Activated naive CD4-positive, alpha-beta T cell treated with anti-CD3 and anti-CD28 coated beads, Interleukin-2, amount 50 U/mL, for 24 hours (primary cell): ENCODE results near the gene ITGB4.

Source experiments
- H3K27ac Mint-ChIP-seq: one replicate; pipeline ENCODE4 v1.8.0; 2021; ENCODE audit warnings: mild to moderate bottlenecking, mixed read lengths
- H3K27me3 Mint-ChIP-seq: one replicate; pipeline ENCODE4 v1.8.0; 2021; ENCODE audit warnings: mixed read lengths
- H3K36me3 Mint-ChIP-seq: one replicate; pipeline ENCODE4 v1.8.0; 2021; ENCODE audit warnings: mixed read lengths
- H3K4me1 Mint-ChIP-seq: one replicate; pipeline ENCODE4 v1.8.0; 2021; ENCODE audit warnings: mixed read lengths
- H3K4me3 Mint-ChIP-seq: one replicate; pipeline ENCODE4 v1.8.0; 2021; ENCODE audit warnings: mild to moderate bottlenecking, mixed read lengths
- H3K9me3 Mint-ChIP-seq: one replicate; pipeline ENCODE4 v1.8.0; 2021; ENCODE audit warnings: mixed read lengths

ITGB4 gene

DNA sequence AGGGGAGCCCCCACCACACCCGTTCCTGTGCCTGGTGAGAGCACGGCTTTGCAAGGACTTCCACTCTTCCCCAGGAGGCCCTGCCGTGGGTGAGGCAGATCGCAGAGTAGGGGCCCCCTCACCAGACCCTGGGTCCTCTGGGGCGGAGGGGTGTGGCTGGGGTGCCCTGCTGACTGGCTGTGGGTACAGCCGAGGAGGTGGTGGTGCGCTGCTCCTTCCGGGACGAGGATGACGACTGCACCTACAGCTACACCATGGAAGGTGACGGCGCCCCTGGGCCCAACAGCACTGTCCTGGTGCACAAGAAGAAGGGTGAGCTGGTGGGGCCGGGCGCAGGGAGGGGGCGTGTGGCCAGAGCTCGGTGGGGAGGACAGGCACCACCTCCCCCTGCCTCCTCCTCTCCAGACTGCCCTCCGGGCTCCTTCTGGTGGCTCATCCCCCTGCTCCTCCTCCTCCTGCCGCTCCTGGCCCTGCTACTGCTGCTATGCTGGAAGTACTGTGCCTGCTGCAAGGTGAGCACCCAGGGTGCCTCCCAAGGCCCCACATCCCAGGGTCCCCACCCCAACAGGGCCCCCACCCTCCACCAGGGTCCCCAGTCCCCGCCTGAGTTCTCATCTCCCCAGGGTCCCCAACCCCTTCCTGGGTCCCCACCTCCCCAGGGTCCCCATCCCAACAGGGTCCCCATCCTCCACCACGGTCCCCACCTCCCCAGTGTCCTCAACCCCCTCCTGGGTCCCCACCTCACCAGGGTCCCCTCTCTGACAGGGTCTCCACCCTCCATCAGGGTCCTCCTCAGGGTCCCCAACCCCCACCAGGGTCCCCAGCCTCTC is 16.1 kb downstream of the ITGB4 start:
- Mint-ChIP-seq H3K36me3 (no peaks in the 10 kb centered on the region), H3K4me3 (no peak overlapping the region), H3K9me3 (no peaks in the 10 kb centered on the region), H3K27ac (no peak overlapping the region), H3K27me3 (no peaks in the 10 kb centered on the region), H3K4me1 (peaks cover 4% of the 10 kb centered on the region)

- no peaks in the 10 kb centered on the region for H3K9me3 Mint-ChIP-seq
- no peaks in the 10 kb centered on the region for H3K27me3 Mint-ChIP-seq
- H3K36me3 Mint-ChIP-seq = no peaks in the 10 kb centered on the region
- H3K4me1 Mint-ChIP-seq = peaks cover 4% of the 10 kb centered on the region
- no peak overlapping the region for H3K4me3 Mint-ChIP-seq
- H3K27ac Mint-ChIP-seq = no peak overlapping the region
Measured at GRCh38 chr17:75738218-75738802, 17.1 kb downstream of the ITGB4 start.

GRCh38 chr17:75739174-75739573 is 17.9 kb downstream of the ITGB4 start:
- Mint-ChIP-seq H3K27ac (no peak overlapping the region), H3K4me3 (no peak overlapping the region), H3K27me3 (no peaks in the 10 kb centered on the region), H3K36me3 (no peaks in the 10 kb centered on the region), H3K9me3 (no peaks in the 10 kb centered on the region), H3K4me1 (peaks cover 4% of the 10 kb centered on the region)

DNA sequence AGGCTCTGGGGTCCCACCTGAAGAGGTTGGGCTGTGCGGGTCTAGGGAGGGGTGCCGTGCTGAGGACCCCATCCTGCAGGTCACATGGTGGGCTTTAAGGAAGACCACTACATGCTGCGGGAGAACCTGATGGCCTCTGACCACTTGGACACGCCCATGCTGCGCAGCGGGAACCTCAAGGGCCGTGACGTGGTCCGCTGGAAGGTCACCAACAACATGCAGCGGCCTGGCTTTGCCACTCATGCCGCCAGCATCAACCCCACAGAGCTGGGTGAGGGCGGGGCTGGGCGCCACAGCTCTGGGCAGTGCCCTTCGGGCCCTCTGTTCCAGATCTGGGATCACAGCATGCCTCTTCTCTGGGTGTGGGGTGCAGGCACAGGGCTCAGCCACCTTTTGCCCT is 18.5 kb downstream of the ITGB4 start:
- H3K9me3 Mint-ChIP-seq = no peaks in the 10 kb centered on the region
- H3K36me3 Mint-ChIP-seq = no peaks in the 10 kb centered on the region
- H3K27ac Mint-ChIP-seq = no peak overlapping the region
- H3K27me3 Mint-ChIP-seq = no peaks in the 10 kb centered on the region
- no peak overlapping the region for H3K4me3 Mint-ChIP-seq
- H3K4me1 Mint-ChIP-seq = no peaks in the 10 kb centered on the region

GRCh38 chr17:75740215-75740614 is 19.0 kb downstream of the ITGB4 start:
- H3K27me3 Mint-ChIP-seq = no peaks in the 10 kb centered on the region
- H3K36me3 Mint-ChIP-seq = no peaks in the 10 kb centered on the region
- H3K4me3 Mint-ChIP-seq = no peak overlapping the region
- no peaks in the 10 kb centered on the region for H3K9me3 Mint-ChIP-seq
- H3K27ac Mint-ChIP-seq = no peak overlapping the region
- H3K4me1 Mint-ChIP-seq = no peaks in the 10 kb centered on the region

GRCh38 chr17:75740631-75741077 is 19.4 kb downstream of the ITGB4 start:
- no peaks in the 10 kb centered on the region for H3K4me1 Mint-ChIP-seq
- H3K27ac Mint-ChIP-seq = no peak overlapping the region
- H3K9me3 Mint-ChIP-seq = no peaks in the 10 kb centered on the region
- H3K4me3 Mint-ChIP-seq = no peak overlapping the region
- H3K27me3 Mint-ChIP-seq = no peaks in the 10 kb centered on the region
- no peaks in the 10 kb centered on the region for H3K36me3 Mint-ChIP-seq

DNA sequence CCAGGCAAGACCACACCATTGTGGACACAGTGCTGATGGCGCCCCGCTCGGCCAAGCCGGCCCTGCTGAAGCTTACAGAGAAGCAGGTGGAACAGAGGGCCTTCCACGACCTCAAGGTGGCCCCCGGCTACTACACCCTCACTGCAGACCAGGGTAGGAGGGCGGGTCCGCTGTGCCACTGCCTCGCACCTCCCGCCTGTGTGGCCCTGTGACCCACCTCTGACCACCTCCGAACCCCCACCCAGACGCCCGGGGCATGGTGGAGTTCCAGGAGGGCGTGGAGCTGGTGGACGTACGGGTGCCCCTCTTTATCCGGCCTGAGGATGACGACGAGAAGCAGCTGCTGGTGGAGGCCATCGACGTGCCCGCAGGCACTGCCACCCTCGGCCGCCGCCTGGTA is 21.1 kb downstream of the ITGB4 start:
- H3K27me3 Mint-ChIP-seq = no peaks in the 10 kb centered on the region
- H3K36me3 Mint-ChIP-seq = no peaks in the 10 kb centered on the region
- no peak overlapping the region for H3K4me3 Mint-ChIP-seq
- no peaks in the 10 kb centered on the region for H3K9me3 Mint-ChIP-seq
- H3K27ac Mint-ChIP-seq = no peak overlapping the region
- no peaks in the 10 kb centered on the region for H3K4me1 Mint-ChIP-seq

GRCh38 chr17:75743625-75744206 is 22.5 kb downstream of the ITGB4 start:
- no peaks in the 10 kb centered on the region for H3K36me3 Mint-ChIP-seq
- H3K27me3 Mint-ChIP-seq = no peaks in the 10 kb centered on the region
- no peaks in the 10 kb centered on the region for H3K9me3 Mint-ChIP-seq
- H3K27ac Mint-ChIP-seq = no peak overlapping the region
- H3K4me1 Mint-ChIP-seq = peaks cover 5% of the 10 kb centered on the region
- H3K4me3 Mint-ChIP-seq = no peak overlapping the region

- no peaks in the 10 kb centered on the region for H3K9me3 Mint-ChIP-seq
- no peaks in the 10 kb centered on the region for H3K36me3 Mint-ChIP-seq
- no peak overlapping the region for H3K27ac Mint-ChIP-seq
- H3K4me1 Mint-ChIP-seq = peaks cover 13% of the 10 kb centered on the region
- H3K27me3 Mint-ChIP-seq = no peaks in the 10 kb centered on the region
- no peak overlapping the region for H3K4me3 Mint-ChIP-seq
Measured at GRCh38 chr17:75748706-75749105, 27.4 kb downstream of the ITGB4 start.

GRCh38 chr17:75749545-75750389 is 28.5 kb downstream of the ITGB4 start:
- H3K4me1 Mint-ChIP-seq = peaks cover 17% of the 10 kb centered on the region
- H3K27ac Mint-ChIP-seq = no peak overlapping the region
- H3K4me3 Mint-ChIP-seq = no peak overlapping the region
- H3K36me3 Mint-ChIP-seq = no peaks in the 10 kb centered on the region
- no peaks in the 10 kb centered on the region for H3K27me3 Mint-ChIP-seq
- no peaks in the 10 kb centered on the region for H3K9me3 Mint-ChIP-seq

DNA sequence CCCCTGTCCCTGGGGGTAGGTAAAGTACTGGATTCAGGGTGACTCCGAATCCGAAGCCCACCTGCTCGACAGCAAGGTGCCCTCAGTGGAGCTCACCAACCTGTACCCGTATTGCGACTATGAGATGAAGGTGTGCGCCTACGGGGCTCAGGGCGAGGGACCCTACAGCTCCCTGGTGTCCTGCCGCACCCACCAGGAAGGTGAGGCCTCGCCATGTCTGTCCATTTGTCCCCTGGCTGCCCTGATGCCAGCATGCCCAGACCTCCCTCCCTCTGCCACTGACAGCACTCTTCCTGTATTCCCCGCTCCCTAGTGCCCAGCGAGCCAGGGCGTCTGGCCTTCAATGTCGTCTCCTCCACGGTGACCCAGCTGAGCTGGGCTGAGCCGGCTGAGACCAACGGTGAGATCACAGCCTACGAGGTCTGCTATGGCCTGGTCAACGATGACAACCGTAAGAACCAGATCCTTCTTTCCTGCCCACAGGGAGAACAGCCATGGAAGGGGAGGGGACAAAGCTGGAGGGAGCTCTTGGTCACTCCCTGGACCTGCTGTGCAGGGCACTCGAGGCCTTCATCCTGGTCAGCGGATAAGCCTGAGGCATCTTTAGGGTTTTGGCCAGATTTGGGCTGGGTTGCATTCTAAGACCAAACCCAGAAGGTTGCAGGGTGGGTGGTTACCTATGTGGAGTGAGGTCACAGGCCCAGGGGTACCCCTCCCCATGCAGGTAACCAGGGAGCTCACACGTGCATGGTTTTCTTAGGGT is 29.6 kb downstream of the ITGB4 start:
- Mint-ChIP-seq H3K9me3 (no peaks in the 10 kb centered on the region), H3K4me1 (peaks cover 21% of the 10 kb centered on the region), H3K36me3 (no peaks in the 10 kb centered on the region), H3K27ac (peak overlapping the region; percentile 8), H3K27me3 (no peaks in the 10 kb centered on the region), H3K4me3 (no peak overlapping the region)

GRCh38 chr17:75751676-75752404 is 30.6 kb downstream of the ITGB4 start:
- Mint-ChIP-seq H3K27me3 (no peaks in the 10 kb centered on the region), H3K4me1 (peaks cover 21% of the 10 kb centered on the region), H3K9me3 (no peaks in the 10 kb centered on the region), H3K27ac (no peak overlapping the region), H3K36me3 (no peaks in the 10 kb centered on the region), H3K4me3 (no peak overlapping the region)

DNA sequence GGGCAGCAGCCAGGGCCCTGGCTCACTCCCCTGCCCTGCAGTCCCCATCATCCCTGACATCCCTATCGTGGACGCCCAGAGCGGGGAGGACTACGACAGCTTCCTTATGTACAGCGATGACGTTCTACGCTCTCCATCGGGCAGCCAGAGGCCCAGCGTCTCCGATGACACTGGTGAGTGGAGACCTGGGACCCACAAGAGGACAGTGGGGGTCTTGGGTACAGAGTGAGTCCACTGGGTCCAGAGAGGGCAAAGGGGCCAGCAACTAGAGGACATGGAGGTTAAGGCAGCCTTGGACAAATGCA is 31.1 kb downstream of the ITGB4 start:
- no peaks in the 10 kb centered on the region for H3K9me3 Mint-ChIP-seq
- H3K27me3 Mint-ChIP-seq = no peaks in the 10 kb centered on the region
- no peaks in the 10 kb centered on the region for H3K36me3 Mint-ChIP-seq
- H3K27ac Mint-ChIP-seq = peak overlapping the region; percentile 30
- H3K4me3 Mint-ChIP-seq = no peak overlapping the region
- H3K4me1 Mint-ChIP-seq = peaks cover 21% of the 10 kb centered on the region

- H3K9me3 Mint-ChIP-seq = no peaks in the 10 kb centered on the region
- H3K4me1 Mint-ChIP-seq = peaks cover 16% of the 10 kb centered on the region
- H3K27me3 Mint-ChIP-seq = no peaks in the 10 kb centered on the region
- H3K4me3 Mint-ChIP-seq = peak overlapping the region; percentile 42
- H3K36me3 Mint-ChIP-seq = no peaks in the 10 kb centered on the region
- H3K27ac Mint-ChIP-seq = peak overlapping the region; percentile 46
Measured at GRCh38 chr17:75752802-75753513, 31.7 kb downstream of the ITGB4 start.
